OCI-LY3 (cell line): Measurements from ENCODE around the gene ST3GAL4.

Experiments used
- CTCF ChIP-seq: fragments of 200-600, 300-600 bp; sonication (generic); IDR thresholded peaks from 2 replicates; pipeline ENCODE4 v1.5.1; 2014; ENCODE audit warnings: antibody characterized with exemption, low read length, low read depth
- EZH2phosphoT487 ChIP-seq: fragments of 200-600 bp; shearing (Covaris generic); IDR thresholded peaks from 2 replicates; pipeline ENCODE4 v1.6.1; 2018; ENCODE audit warnings: antibody characterized with exemption, mixed run types, low read depth

GRCh38 chr11:126450198-126450597, 94.7 kb downstream of the ST3GAL4 start:
- TF ChIP-seq CTCF (no peak), EZH2phosphoT487 (no peak)
